Measurements from ENCODE around the gene ZNF672. TPM values are rescaled to one million over a fixed set of nuclear protein-coding genes. Genes with fewer than 3 reads are reported as not detected.

Gene ZNF672
- total RNA-seq, 4 donors from 2014 or later, result 22.4 to 38.4 (median 31.8) TPM

DNA sequence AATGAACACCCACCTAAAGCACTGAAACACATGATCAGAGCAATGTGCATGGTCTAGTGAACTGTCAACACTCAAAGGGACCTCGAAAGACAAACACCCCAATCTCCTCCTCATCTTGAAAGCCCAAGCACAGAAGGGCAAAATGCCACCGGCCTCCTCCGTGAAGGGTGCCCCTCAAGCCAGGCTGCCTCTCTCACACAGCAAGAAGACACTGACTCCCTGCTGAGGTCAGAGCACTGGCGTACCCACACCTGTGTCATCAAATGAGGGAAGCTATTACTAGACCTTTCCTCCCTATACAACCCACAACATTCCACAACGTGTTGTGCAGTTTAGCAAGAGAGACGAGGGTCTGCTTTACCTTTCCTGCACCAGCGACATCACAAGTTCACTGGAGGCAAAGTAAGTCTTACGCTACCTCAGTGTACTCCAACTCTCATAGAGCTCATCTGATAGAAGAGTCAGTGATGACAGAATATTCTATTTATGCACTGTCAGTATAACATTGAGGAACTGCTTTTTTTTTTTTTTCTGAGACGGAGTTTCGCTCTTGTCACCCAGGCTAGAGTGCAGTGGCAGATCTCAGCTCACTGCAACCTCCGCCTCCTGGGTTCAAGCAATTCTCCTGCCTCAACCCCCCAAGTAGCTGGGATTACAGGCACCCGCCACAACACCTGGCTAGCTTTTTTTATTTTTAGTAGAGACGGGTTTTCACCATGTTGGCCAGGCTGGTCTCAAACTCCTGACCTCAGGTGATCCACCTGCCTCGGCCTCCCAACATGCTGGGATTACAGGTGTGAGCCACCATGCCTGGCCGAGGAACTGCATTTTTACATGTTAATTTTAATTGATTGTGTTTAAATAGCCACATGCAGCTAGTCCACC is 15.6 kb upstream of the ZNF672 start:
- Histone ChIP-seq H3K27ac (no peak overlapping the region), H3K27me3 (no peaks in the 10 kb centered on the region), H3K9me3 (no peaks in the 10 kb centered on the region), H3K4me1 (peaks cover 0 to 81% (median 44%) of the 10 kb centered on the region in 4 donors), H3K36me3 (peaks cover 0 to 47% (median 0%) of the 10 kb centered on the region in 3 donors), H3K4me3 (no peak overlapping the region)
- WGBS, 2 donors, result 80 to 86% methylated on average over 15 of the region's 15 CpGs
- no peak for DNase-seq (ENCODE audit: low spot score in 2 of 2)
- TF ChIP-seq, protein P1, sequence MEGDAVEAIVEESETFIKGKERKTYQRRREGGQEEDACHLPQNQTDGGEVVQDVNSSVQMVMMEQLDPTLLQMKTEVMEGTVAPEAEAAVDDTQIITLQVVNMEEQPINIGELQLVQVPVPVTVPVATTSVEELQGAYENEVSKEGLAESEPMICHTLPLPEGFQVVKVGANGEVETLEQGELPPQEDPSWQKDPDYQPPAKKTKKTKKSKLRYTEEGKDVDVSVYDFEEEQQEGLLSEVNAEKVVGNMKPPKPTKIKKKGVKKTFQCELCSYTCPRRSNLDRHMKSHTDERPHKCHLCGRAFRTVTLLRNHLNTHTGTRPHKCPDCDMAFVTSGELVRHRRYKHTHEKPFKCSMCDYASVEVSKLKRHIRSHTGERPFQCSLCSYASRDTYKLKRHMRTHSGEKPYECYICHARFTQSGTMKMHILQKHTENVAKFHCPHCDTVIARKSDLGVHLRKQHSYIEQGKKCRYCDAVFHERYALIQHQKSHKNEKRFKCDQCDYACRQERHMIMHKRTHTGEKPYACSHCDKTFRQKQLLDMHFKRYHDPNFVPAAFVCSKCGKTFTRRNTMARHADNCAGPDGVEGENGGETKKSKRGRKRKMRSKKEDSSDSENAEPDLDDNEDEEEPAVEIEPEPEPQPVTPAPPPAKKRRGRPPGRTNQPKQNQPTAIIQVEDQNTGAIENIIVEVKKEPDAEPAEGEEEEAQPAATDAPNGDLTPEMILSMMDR (IDR thresholded peaks at IDR 0.05), result no peak
- TF ChIP-seq POLR2A (IDR thresholded peaks at IDR 0.05), result no peak
- TF ChIP-seq EP300 (IDR thresholded peaks at IDR 0.05), result no peak

DNA sequence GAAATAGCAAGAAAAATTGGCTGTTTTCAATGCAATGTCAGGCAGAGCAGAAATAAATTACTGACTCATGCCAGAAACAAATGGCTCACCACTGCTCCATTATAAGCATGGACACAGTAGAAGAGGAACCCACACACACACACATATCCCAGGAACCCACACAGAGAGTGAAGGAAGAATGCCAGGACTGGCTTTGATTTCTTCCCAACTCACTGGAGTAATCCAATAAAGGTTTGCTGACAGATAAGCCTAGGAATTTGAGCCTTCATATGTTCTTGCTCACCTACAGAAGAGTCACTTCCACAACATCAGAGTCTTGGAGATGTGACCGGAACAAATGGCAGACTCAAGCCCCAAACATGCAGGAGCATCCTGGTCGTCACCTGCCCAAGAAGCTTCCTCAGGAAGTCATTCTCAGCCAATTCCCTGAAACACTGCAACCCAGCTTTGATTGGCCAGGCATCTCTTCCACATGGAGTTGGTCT is 14.5 kb upstream of the ZNF672 start:
- Histone ChIP-seq H3K27ac (no peak overlapping the region), H3K27me3 (no peaks in the 10 kb centered on the region), H3K9me3 (no peaks in the 10 kb centered on the region), H3K4me3 (peak overlapping the region in 1 of 4 donors; percentile 92), H3K4me1 (peaks cover 0 to 73% (median 44%) of the 10 kb centered on the region in 4 donors), H3K36me3 (peaks cover 0 to 41% (median 0%) of the 10 kb centered on the region in 3 donors)
- 75 to 92% methylated on average over 2 of the region's 2 CpGs for whole genome bisulfite sequencing, 2 donors
- DNase-seq (ENCODE audit: low spot score in 2 of 2), result no peak
- TF ChIP-seq, protein P1 (IDR thresholded peaks at IDR 0.05), result no peak
- TF ChIP-seq EP300 (IDR thresholded peaks at IDR 0.05) (no peak), POLR2A (IDR thresholded peaks at IDR 0.05) (no peak)

DNA sequence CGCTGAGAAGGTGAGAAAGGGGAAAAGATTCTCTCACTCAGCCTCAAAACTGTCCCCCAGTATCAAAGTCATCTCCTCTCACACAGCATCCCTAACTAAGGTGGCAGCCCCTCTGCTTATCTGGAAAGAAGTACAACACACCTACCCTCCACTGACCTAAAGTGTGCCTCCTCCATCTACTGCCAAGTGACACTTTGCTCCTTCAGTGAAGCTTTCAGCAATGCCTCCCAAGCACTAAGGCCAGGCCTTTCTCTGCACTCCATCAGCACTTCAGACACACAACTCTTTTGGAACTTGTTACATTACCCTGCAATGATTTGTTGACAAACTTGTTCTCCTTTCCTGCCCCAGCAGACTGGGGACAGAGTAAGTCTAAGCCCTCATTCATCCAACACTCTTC is 13.7 kb upstream of the ZNF672 start:
- Histone ChIP-seq H3K4me3 (peak overlapping the region in 3 of 4 donors; percentile 78 to 92 (median 91)), H3K9me3 (no peaks in the 10 kb centered on the region), H3K4me1 (peaks cover 0 to 66% (median 43%) of the 10 kb centered on the region in 4 donors), H3K36me3 (peaks cover 0 to 37% (median 0%) of the 10 kb centered on the region in 3 donors), H3K27ac (peak overlapping the region in 1 of 4 donors; percentile 91), H3K27me3 (no peaks in the 10 kb centered on the region)
- 100% methylated on average over 1 of the region's 1 CpG for WGBS, 2 donors
- no peak for TF ChIP-seq EP300 (IDR thresholded peaks at IDR 0.05)
- no peak for TF ChIP-seq POLR2A (IDR thresholded peaks at IDR 0.05)
- TF ChIP-seq, protein P1 (IDR thresholded peaks at IDR 0.05), result no peak
- DNase-seq (ENCODE audit: low spot score in 2 of 2), result no peak

DNA sequence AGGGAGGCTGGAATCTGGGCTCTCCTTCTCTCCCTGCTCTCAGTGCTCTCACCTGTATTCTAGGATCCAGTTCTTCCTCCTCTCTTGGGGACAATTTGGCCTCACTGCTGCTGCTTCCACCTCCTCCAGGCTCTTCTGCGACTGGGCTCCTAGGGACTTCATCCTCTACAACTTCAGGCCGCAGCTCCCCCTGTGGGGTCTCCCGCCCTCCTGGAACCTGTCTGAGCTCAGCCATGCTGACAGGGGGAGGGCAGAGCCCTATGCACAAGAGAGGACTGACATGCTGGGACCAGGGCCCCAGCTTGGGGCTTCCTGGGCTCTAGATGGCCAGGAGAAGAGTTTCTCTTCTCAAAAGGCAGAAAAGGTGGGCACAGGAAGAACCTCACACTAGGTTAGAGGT is 13.3 kb upstream of the ZNF672 start:
- WGBS, 2 donors, result 83 to 92% methylated on average over 3 of the region's 3 CpGs
- no peaks in the 10 kb centered on the region for H3K27me3 ChIP-seq
- no peaks in the 10 kb centered on the region for H3K9me3 ChIP-seq
- TF ChIP-seq POLR2A (IDR thresholded peaks at IDR 0.05) (no peak), EP300 (IDR thresholded peaks at IDR 0.05) (no peak)
- TF ChIP-seq, protein P1 (IDR thresholded peaks at IDR 0.05), result no peak
- peak overlapping the region in 3 of 4 donors; percentile 91 to 96 (median 94) for H3K27ac ChIP-seq
- DNase-seq (ENCODE audit: low spot score in 2 of 2), result no peak
- H3K4me1 ChIP-seq, result peaks cover 0 to 66% (median 42%) of the 10 kb centered on the region in 4 donors
- peaks cover 0 to 37% (median 0%) of the 10 kb centered on the region in 3 donors for H3K36me3 ChIP-seq
- peak overlapping the region; percentile 56 to 92 (median 84) for H3K4me3 ChIP-seq

DNA sequence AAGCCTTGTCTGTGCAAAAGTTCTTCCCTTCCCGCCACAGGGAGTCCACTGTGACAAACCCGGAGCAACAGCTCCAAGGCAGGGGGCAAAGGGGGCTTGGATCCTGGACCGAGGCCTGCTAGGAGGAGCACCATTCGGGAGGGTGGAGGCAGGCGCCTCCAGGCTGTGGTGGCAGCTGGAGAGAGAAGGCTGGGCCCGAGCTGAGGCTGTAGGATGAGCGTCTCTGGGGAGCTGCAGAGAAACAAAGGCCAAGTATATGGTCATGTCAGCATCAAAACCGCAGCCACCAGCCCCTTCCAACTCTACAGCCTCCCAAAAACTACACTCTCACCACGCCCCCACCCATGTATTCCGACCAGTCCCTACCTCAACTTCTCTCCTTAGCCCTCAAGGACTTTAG is 12.9 kb upstream of the ZNF672 start:
- no peaks in the 10 kb centered on the region for H3K27me3 ChIP-seq
- H3K36me3 ChIP-seq, result peaks cover 0 to 35% (median 0%) of the 10 kb centered on the region in 3 donors
- H3K9me3 ChIP-seq, result no peaks in the 10 kb centered on the region
- DNase-seq (ENCODE audit: low spot score in 2 of 2), result no peak
- 25 to 29% methylated on average over 10 of the region's 10 CpGs for WGBS, 2 donors
- H3K27ac ChIP-seq, result peak overlapping the region; percentile 85 to 96 (median 92)
- TF ChIP-seq EP300 (IDR thresholded peaks at IDR 0.05) (no peak), POLR2A (IDR thresholded peaks at IDR 0.05) (no peak)
- TF ChIP-seq, protein P1 (IDR thresholded peaks at IDR 0.05), result no peak
- peaks cover 0 to 63% (median 42%) of the 10 kb centered on the region in 4 donors for H3K4me1 ChIP-seq
- H3K4me3 ChIP-seq, result peak overlapping the region; percentile 56 to 92 (median 84)
